Measurements from ENCODE around the gene AKT1.

Gene AKT1

DNA sequence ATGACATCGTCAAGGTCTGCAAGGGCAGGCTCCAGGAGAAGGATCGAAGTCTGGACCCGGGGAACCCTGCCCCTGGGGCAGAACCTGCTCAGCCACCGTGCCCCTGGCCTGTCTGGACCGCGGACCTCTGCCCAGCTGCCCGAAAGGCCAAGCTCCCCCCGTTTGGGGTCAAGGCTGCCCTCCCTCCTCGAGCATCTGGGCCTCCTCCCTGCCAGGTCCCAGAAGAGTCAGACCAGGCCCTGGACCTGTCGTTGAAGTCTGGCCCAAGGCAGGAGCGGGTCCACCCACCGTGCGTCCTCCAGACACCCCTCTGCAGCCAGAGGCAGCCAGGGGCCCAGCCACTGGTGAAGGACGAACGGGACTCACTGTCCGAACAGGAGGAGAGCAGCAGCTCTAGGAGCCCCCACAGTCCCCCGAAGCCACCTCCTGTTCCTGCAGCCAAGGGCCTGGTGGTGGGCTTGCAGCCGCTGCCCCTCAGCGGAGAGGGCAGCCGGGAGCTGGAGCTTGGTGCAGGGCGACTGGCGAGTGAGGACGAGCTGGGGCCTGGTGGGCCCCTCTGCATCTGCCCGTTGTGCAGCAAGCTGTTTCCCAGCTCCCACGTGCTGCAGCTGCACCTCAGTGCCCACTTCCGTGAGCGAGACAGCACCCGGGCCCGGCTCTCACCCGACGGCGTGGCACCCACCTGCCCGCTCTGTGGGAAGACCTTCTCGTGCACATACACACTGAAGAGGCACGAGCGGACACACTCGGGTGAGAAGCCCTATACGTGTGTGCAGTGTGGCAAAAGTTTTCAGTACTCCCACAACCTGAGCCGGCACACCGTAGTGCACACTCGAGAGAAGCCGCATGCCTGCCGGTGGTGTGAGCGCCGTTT is 6.2 kb upstream of the AKT1 start:
- H3K4me3 ChIP-seq (replicated peaks; ENCODE audit: low read depth, low read length), result peak overlapping the region; percentile 52
- no peak for DNase-seq (ENCODE audit: extremely low read depth, low read depth)
- TF ChIP-seq, protein P1, sequence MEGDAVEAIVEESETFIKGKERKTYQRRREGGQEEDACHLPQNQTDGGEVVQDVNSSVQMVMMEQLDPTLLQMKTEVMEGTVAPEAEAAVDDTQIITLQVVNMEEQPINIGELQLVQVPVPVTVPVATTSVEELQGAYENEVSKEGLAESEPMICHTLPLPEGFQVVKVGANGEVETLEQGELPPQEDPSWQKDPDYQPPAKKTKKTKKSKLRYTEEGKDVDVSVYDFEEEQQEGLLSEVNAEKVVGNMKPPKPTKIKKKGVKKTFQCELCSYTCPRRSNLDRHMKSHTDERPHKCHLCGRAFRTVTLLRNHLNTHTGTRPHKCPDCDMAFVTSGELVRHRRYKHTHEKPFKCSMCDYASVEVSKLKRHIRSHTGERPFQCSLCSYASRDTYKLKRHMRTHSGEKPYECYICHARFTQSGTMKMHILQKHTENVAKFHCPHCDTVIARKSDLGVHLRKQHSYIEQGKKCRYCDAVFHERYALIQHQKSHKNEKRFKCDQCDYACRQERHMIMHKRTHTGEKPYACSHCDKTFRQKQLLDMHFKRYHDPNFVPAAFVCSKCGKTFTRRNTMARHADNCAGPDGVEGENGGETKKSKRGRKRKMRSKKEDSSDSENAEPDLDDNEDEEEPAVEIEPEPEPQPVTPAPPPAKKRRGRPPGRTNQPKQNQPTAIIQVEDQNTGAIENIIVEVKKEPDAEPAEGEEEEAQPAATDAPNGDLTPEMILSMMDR (IDR thresholded peaks at IDR 0.05; ENCODE audit: low read depth, low read length, missing control alignments), result no peak

DNA sequence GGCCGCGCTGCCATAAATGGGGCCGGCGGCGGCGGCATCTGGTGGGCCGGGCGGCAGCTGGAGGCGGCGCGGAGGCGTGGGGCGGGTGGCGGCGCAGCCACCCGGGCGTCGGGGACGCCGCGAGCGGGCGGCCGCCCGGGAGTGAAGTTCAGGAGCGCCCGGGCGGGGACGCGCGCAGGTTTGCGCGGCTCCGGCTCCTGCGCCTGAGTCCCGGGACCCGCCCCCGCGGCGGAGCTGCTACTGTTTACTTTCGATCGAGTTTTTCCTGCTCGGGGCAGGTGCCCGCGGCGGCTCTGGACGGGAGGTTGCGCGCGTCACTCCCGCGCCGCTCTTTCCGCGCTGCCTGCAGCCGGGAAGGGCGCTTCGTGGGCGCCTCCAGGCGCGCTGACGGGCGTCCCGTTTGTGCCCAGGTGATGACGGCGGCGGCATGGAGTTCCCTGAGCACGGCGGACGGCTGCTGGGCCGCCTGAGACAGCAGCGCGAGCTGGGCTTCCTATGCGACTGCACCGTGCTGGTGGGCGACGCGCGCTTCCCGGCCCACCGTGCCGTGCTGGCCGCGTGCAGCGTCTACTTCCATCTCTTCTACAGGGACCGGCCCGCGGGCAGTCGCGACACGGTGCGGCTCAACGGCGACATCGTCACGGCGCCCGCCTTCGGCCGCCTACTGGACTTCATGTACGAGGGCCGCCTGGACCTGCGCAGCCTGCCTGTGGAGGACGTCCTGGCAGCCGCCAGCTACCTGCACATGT is 5.4 kb upstream of the AKT1 start, which contains the start of gene ZBTB42:
Gene ZBTB42 (plus strand): TSS at position 331 of the 749 bp plus-strand sequence. CDS start 97 bp downstream, at position 428.
- TF ChIP-seq, protein P1 (IDR thresholded peaks at IDR 0.05; ENCODE audit: low read depth, low read length, missing control alignments), result no peak
- no peak for DNase-seq (ENCODE audit: extremely low read depth, low read depth)
- peak within 1 kb of the TSS; percentile 52 for H3K4me3 ChIP-seq (replicated peaks; ENCODE audit: low read depth, low read length)

DNA sequence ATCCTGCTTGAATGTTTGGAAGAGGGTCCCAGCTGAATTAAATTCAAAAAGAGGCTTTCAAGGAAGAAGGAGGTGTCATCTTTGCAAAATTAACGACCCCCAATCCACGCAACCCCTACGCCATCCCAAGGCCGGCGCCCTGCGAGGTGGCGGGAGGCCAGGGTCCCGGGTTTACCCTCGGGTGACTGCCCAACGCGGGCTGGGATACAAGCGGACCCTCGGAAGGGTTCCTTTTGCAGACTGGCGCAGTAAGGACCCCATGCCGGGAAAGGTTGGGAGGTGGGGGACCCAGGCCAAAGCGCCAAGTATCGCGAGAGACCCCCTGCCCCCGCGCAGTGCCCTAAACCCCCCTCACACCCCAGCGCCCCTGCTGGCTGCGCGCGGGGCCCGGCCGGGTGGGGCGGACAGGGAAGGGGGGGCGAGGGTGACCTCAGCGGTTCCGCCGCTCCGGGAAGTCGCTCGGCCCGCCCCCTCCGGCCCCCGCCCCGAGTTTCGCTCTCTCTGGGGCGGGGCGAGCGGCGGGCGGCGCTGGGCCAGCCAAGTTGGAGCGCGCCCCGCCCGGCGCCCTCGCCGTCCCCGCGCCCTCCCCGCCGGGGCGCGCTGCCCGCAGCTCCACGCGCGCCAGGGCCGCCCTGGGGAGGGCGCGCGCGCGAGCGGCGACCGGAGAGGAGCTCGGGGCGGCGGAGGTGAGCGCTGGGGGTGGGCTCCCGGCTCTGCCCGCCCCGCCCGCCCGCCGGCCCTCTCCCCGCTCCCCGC is 4.6 kb upstream of the AKT1 start:
- peak overlapping the region; percentile 52 for H3K4me3 ChIP-seq (replicated peaks; ENCODE audit: low read depth, low read length)
- no peak for DNase-seq (ENCODE audit: extremely low read depth, low read depth)
- TF ChIP-seq, protein P1 (IDR thresholded peaks at IDR 0.05; ENCODE audit: low read depth, low read length, missing control alignments), result no peak

DNA sequence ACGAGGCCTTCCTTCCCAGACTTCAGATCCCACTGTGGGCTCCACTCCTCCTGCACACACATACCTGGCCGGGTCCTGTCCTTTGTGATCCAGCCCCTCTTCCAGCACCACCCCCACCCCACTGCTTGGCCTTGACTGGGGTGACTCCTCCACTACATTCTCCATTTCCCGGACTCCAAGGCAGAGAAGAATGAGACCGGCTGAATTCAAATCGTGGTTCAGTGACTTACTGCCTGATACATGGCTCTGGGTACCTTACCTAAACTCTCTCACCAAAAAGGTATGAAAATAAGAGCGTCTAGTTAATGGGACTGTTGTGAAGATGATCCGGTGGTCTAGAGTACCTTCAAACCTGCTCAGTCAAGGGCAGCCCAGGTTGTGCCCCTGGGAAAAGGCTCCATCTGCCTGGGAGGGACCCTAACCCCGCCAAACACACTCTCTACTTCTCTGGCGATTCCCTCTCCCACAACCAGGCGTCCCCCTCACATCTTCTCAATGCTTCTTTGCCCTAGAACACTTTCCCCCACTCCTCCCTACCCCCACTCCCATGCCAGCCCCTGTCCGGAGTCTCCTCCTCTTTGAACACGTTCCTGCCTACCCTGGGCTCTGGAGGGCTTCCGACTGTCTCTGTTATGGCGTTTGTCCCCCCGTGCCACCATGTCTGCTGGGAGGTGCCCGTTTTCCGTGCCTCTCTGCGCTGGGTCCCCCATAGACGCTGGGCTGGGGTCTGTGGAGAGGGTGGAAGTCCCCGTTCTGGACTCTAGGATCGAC is 3.9 kb upstream of the AKT1 start:
- no peak for DNase-seq (ENCODE audit: extremely low read depth, low read depth)
- TF ChIP-seq, protein P1 (IDR thresholded peaks at IDR 0.05; ENCODE audit: low read depth, low read length, missing control alignments), result no peak
- H3K4me3 ChIP-seq (replicated peaks; ENCODE audit: low read depth, low read length), result peak overlapping the region; percentile 38

DNA sequence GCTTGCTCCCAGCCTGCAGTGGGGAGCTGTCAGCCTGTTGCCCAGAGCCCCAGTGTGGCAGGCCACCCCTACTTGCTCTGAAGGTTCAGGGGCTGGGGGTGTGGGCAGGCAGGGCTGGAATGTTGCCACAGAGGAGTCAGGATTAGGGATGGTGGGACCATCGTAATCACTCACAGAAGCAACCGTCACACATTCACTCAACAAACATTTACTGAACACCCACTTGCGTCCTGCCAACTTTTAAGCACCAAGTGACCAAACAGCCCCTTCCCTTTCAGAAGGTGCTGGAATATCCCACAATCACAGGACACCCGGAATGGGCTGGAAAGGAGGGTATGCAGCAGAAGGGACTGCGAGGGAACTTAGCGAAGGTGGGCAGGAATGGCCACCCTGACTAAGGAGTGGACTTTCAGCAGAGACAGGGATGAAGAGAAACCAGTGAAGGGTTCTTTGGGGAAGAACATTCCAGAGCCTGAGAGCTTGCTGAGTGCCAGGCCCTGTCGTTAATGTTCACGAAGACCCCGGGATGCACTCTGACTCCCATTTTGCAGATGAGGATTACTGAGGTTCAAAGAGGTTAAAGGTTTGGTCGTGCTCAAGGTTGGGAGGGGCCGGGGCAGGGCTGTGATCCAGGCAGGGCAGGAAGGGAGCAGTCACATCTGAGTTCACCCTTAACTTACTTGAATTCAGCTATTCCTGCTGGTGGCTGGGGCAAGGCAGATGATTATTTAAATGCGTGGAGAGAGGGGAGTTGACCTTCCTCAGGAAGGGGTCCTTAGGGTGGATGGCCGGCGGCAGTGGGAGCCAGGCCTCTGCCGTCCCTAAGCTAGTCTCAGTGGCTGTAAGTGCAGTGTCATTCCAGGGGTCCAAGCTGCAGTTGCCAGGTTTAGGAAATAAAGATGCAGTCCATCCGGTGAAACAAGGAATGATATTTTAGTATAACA is 3.0 kb upstream of the AKT1 start:
- DNase-seq (ENCODE audit: extremely low read depth, low read depth), result no peak
- no peak overlapping the region for H3K4me3 ChIP-seq (replicated peaks; ENCODE audit: low read depth, low read length)
- TF ChIP-seq, protein P1 (IDR thresholded peaks at IDR 0.05; ENCODE audit: low read depth, low read length, missing control alignments), result no peak
